Stomach (tissue), 9 donors: ENCODE measurements around the gene GUK1. TPM values are rescaled to one million over a fixed set of nuclear protein-coding genes. Genes with fewer than 3 reads are reported as not detected.

Experiments used
- DNase-seq, 2 donors: peaks; one replicate each; pipeline versions ENCODE4 v3.0.0 to v3.0.0-alpha.2; 2013 to 2019
- H3K27ac ChIP-seq, 5 donors: fragments of 200-600 bp in 4 of 5; sonication (generic) in 4 of 5; one replicate each; pipeline ENCODE4 v1.5.1; 2013 to 2019; ENCODE audit warnings: mild to moderate bottlenecking in 1 of 5, moderate library complexity in 1 of 5
- H3K27me3 ChIP-seq, 3 donors: fragments of 200-600 bp; sonication (generic); one replicate each; pipeline ENCODE4 v1.5.1; 2017 to 2019; ENCODE audit warnings: mixed run types in 1 of 3
- H3K36me3 ChIP-seq, 4 donors: fragments of 200-600 bp; sonication (generic); 1 replicate in 3 of 4; 2 replicates in 1 of 4; pipeline ENCODE4 v1.5.1; 2016 to 2019
- H3K4me1 ChIP-seq, 4 donors: fragments of 200-600 bp; sonication (generic); one replicate each; pipeline ENCODE4 v1.5.1; 2016 to 2019
- H3K4me3 ChIP-seq, 4 donors: fragments of 200-600 bp; sonication (generic) in 3 of 4; one replicate each; pipeline ENCODE4 v1.5.1; 2016 to 2019; ENCODE audit warnings: mild to moderate bottlenecking in 1 of 4
- H3K9me3 ChIP-seq, 4 donors: fragments of 200-600 bp; sonication (generic); one replicate each; pipeline ENCODE4 v1.5.1; 2016 to 2019
- EP300 ChIP-seq: sonication (generic); formaldehyde crosslinking; IDR thresholded peaks from one replicate; pipeline ENCODE4 v1.6.1; 2017; ENCODE audit warnings: antibody characterized with exemption
- POLR2A ChIP-seq, 4 donors: fragments of 450-650 bp; IDR thresholded peaks; one replicate each; pipeline ENCODE4 v1.6.1; 2016; ENCODE audit warnings: antibody characterized with exemption in 4 of 4, control low read depth in 2 of 4, mild to moderate bottlenecking in 1 of 4, moderate library complexity in 1 of 4
- POLR2AphosphoS5 ChIP-seq, 3 donors: sonication (generic); formaldehyde crosslinking; IDR thresholded peaks; one replicate each; pipeline ENCODE4 v1.6.1; 2016; ENCODE audit warnings: antibody characterized with exemption in 3 of 3
- WGBS, 5 donors: extraction: QIAGEN DNeasy Blood & Tissue Kit in 3 of 5; methylation state at CpG; one replicate each; pipeline versions ENCODE4 v1.1.5 to v1.1.7; 2013 to 2018; 5-methylcytosine and 5-hydroxymethylcytosine counted together
- intact Hi-C: fragments of 100-400 bp; cut with DNase I; formaldehyde crosslinking; loops from one replicate; pipeline ENCODE4 v1.15.1; 2023; ENCODE audit warnings: low total_unique reads
- polyA plus RNA-seq, 3 donors: library from polyadenylated mRNA; stranded (reverse); fragments of 200-250 nt; gene quantifications; one replicate each; pipeline ENCODE4 v1.2.3, GENCODE V29; 2013
- total RNA-seq, 5 donors: library from RNA; depleted of rRNA; stranded (reverse); fragments of >200 nt; gene quantifications; one replicate each; pipeline versions ENCODE4 v1.1.0 to v1.2.3, GENCODE V29; 2014 to 2016
- TF ChIP-seq, protein P1 (sequence below), 7 experiments: fragments of 450-650 bp in 4 of 7; fragments of 200-600 bp in 3 of 7; sonication (generic) in 3 of 7; IDR thresholded peaks; one replicate each; pipeline ENCODE4 v1.5.1; 2016 to 2019; ENCODE audit warnings: antibody characterized with exemption in 7 of 7, control low read depth in 2 of 7, mild to moderate bottlenecking in 1 of 7
- donor health status: healthy with polysubstance abuse.
- donor health status: Bipolar disorder and iron deficiency.
- donor health status: healthy.

GUK1 gene
- total and polyA plus RNA-seq, 8 donors = 179 to 613 (median 282) TPM

DNA sequence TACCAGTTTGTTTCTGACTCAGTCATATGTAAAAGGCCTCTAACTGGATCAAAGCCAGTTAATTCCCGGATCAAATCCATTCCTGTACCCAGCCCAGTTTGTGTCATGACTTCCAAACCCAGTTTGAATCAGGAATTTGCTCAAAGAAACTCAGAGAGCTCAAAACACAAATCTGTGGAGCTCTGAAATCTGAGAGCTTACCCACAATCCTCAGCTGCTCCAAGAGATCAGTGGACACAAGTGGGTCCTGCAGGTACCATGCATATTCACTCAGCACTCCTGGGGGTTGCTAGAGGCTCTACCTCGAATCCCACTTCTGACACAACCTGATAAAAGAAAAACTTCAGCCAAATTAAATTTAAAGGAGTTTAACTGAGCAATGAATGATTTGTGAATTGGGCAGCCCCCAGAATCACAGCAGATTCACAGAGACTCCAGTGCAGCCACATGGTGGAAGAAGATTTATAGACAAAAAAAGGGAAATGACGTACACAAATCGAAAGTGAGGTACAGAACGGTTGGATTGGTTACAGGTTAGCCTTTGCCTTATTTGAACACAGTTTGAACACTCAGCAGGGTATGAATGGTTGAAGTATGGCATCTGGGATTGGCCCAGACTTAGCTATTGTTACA, 19.1 kb upstream of the GUK1 start:
- Histone ChIP-seq H3K4me3 (no peak overlapping the region), H3K27me3 (no peaks in the 10 kb centered on the region), H3K4me1 (no peaks in the 10 kb centered on the region), H3K27ac (no peak overlapping the region), H3K9me3 (no peaks in the 10 kb centered on the region), H3K36me3 (no peaks in the 10 kb centered on the region)
- 65 to 72% (median 65%) methylated on average over 5 of the region's 5 CpGs for WGBS, 5 donors
- intact Hi-C loops = no loop called here
- no peak for DNase-seq
- TF ChIP-seq, protein P1, sequence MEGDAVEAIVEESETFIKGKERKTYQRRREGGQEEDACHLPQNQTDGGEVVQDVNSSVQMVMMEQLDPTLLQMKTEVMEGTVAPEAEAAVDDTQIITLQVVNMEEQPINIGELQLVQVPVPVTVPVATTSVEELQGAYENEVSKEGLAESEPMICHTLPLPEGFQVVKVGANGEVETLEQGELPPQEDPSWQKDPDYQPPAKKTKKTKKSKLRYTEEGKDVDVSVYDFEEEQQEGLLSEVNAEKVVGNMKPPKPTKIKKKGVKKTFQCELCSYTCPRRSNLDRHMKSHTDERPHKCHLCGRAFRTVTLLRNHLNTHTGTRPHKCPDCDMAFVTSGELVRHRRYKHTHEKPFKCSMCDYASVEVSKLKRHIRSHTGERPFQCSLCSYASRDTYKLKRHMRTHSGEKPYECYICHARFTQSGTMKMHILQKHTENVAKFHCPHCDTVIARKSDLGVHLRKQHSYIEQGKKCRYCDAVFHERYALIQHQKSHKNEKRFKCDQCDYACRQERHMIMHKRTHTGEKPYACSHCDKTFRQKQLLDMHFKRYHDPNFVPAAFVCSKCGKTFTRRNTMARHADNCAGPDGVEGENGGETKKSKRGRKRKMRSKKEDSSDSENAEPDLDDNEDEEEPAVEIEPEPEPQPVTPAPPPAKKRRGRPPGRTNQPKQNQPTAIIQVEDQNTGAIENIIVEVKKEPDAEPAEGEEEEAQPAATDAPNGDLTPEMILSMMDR (IDR thresholded peaks at IDR 0.05) = no peak
- TF ChIP-seq POLR2A (IDR thresholded peaks at IDR 0.05) (no peak), POLR2AphosphoS5 (IDR thresholded peaks at IDR 0.05) (no peak), EP300 (no peak)

DNA sequence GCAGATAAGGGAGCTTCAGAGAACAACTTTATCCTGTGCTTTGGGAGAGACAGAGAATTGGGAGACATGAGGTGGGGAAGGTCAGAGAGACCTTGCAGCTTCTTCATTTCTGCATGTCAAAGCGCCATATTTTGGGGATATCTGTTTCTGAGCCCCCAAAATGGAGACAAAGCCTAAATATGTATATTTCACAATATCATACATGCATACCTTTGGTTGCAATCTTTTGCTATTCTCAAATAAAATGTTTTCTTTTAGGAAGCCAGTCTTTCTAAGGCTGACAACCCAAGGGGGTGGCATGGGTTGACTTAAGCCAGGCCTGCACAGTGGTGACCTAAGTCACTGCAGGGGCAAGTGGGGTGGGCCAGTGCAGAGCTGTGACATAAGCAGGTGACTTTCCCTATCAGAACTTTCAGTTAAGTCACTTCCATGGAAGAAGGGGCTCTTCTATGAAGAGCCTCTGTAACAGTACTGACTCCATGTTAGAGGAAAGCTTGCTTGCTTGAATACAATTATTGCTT, 17.1 kb upstream of the GUK1 start:
- no peak overlapping the region for H3K27ac ChIP-seq
- intact Hi-C loops = no loop called here
- no peaks in the 10 kb centered on the region for H3K9me3 ChIP-seq
- no peak overlapping the region for H3K4me3 ChIP-seq
- no peak for DNase-seq
- TF ChIP-seq, protein P1 (IDR thresholded peaks at IDR 0.05) = no peak
- TF ChIP-seq POLR2AphosphoS5 (IDR thresholded peaks at IDR 0.05) (no peak), POLR2A (IDR thresholded peaks at IDR 0.05) (no peak), EP300 (no peak)
- 65 to 88% (median 69%) methylated on average over 1 of the region's 1 CpG for WGBS, 5 donors
- H3K4me1 ChIP-seq = no peaks in the 10 kb centered on the region
- H3K36me3 ChIP-seq = no peaks in the 10 kb centered on the region
- no peaks in the 10 kb centered on the region for H3K27me3 ChIP-seq

DNA sequence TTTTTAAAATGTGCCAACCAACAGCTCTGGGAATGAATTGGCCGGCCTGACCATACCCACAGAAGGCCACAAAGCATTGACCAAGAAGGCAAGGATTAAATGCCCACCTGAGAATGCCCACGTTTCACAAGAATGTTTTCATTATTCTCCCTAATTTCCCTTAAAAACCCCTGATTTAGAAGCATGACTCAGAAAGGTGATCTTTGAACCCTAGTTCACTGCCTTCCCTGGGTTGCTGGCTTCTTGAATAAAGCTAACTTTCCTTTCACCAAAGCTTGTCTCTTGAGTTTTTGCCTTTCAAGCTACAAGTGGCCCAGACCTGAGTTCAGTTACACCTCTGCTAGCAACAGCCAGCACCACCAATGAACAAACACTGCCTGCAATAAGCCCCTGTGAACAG, 16.6 kb upstream of the GUK1 start:
- Histone ChIP-seq H3K27me3 (no peaks in the 10 kb centered on the region), H3K27ac (no peak overlapping the region), H3K36me3 (no peaks in the 10 kb centered on the region), H3K4me1 (no peaks in the 10 kb centered on the region), H3K9me3 (no peaks in the 10 kb centered on the region), H3K4me3 (no peak overlapping the region)
- WGBS, 5 donors = 63 to 74% (median 71%) methylated on average over 2 of the region's 2 CpGs
- intact Hi-C loops = no loop called here
- TF ChIP-seq POLR2A (IDR thresholded peaks at IDR 0.05) (no peak), POLR2AphosphoS5 (IDR thresholded peaks at IDR 0.05) (no peak), EP300 (no peak)
- TF ChIP-seq, protein P1 (IDR thresholded peaks at IDR 0.05) = no peak
- DNase-seq = no peak

DNA sequence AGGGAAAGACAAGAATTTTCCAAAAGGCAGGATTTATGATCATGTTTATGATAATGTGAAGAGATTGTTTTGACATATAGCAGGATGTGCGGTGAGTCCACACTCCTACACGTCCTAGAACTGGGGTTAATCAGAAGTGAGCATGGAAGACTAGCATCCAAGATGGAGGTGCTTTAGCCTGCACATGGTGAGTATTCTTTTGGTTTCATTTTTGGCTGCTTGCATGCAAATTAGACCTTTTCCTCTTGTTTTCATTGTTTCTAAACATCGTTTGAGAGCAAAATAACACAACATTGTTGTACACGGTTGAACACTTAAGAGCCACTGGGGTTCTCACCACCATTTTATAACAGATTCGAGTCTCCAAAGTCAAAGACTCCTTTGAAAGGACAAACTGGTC, 14.9 kb upstream of the GUK1 start:
- 70 to 82% (median 77%) methylated on average over 5 of the region's 5 CpGs for WGBS, 5 donors
- TF ChIP-seq EP300 = no peak
- TF ChIP-seq, protein P1 (IDR thresholded peaks at IDR 0.05) = no peak
- no peak for TF ChIP-seq POLR2AphosphoS5 (IDR thresholded peaks at IDR 0.05)
- no peak for TF ChIP-seq POLR2A (IDR thresholded peaks at IDR 0.05)

More for the DNA sequence above, 14.9 kb upstream of the GUK1 start:
- Histone ChIP-seq H3K9me3 (no peaks in the 10 kb centered on the region), H3K4me1 (no peaks in the 10 kb centered on the region), H3K4me3 (no peak overlapping the region), H3K27me3 (peaks cover 0 to 7% (median 0%) of the 10 kb centered on the region in 3 donors), H3K36me3 (no peaks in the 10 kb centered on the region), H3K27ac (no peak overlapping the region)
- intact Hi-C loops = no loop called here
- DNase-seq = no peak
